GM19328 (cell line): ENCODE results near the gene ZNF189.
A peak's percentile ranks its signal among the peaks of the same experiment; 100 is the strongest.

ENCODE experiments used
- ATAC-seq: cut with Tn5 transposase; IDR thresholded peaks from one replicate; pipeline ENCODE4 v1.9.1; 2021; ENCODE audit warnings: mild to moderate bottlenecking, moderate library complexity; ENCODE audit not compliant: unreplicated experiment

Gene ZNF189

DNA sequence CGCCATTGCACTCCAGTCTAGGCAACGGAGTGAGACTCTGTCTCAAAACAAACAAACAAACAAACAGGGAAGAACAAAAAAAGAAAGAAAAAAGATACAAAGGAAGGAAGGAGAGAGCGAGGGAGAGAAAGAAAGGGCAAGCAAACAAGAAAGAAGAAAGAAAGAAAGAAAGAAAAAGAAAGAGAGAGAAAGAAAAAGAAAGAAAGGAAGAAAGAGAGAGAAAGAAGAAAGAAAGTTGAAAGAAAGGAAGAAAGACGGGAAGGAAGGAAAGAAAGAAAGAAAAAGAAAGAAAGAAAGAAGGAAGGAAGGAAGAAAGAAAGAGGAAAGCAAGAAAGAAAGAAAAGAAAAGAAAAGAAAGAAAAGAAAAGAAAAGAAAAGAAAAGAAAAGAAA is 50.0 kb downstream of the ZNF189 start:
- no peak for ATAC-seq

DNA sequence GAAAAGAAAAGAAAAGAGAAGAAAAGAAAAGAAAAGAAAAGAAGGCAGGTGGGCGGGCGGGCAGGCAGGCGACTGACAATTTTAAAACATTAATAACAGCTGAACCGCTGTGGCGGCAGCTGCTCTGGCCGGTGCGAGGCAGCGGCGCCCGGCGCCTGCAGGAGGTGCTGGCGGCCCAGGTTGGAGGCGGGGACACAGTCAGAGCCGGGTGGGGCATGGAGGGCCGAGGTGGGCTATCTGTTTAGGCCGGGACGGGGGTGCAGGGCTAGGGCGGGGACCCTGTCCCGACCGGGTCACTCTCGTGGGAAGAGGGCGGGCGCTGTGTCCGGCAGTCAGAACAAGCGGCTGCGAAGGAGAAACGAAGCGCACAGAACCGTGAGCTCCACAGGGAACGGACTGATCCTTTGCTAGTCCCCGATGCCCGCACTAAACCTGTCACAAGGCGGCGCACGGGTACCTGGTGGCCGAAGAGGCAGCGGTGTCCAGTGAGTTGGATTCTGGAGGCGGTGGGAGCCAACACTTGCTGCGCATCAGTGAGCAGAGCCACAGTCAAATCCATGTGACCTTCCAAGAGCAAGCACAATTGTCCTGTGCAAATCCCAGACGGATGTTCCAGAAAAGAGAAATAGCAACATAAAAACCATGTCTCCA is 50.5 kb downstream of the ZNF189 start:
- ATAC-seq, result peak; percentile 95

DNA sequence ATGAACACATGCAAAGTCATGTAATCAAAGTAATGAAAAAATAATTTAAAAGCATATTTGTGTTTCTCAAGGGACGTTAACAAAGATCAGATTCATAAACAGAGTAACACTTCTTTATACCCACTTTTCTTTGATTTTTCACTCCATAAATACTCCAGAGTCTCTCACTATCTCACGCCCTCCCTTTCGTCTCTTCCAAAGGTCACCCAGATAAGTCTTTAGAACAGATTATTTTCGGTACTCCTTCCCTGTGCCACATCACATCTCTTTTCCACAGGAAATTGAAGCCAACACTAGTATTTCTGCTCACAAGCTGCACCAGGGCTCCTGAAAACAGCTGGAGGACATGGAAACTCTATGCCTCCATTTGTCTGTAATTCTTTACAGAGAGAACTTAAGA is 52.3 kb downstream of the ZNF189 start:
- ATAC-seq, result no peak

DNA sequence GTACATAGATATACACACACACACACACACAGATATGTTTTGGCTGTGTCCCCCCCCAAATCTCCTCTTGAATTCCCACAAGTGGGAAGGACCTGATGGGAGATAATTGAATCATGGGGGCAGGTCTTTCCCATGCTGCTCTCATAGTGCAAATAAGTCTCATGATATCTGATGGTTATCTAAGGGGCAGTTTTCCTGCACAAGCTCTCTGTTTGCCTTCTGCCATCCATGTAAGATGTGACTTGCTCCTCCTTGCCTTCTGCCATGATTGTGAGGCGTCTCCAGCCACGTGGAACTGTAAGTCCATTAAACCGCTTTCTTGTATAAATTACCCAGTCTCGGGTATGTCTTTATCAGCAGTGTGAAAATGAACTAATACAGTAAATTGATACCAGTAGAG is 52.8 kb downstream of the ZNF189 start:
- no peak for ATAC-seq

DNA sequence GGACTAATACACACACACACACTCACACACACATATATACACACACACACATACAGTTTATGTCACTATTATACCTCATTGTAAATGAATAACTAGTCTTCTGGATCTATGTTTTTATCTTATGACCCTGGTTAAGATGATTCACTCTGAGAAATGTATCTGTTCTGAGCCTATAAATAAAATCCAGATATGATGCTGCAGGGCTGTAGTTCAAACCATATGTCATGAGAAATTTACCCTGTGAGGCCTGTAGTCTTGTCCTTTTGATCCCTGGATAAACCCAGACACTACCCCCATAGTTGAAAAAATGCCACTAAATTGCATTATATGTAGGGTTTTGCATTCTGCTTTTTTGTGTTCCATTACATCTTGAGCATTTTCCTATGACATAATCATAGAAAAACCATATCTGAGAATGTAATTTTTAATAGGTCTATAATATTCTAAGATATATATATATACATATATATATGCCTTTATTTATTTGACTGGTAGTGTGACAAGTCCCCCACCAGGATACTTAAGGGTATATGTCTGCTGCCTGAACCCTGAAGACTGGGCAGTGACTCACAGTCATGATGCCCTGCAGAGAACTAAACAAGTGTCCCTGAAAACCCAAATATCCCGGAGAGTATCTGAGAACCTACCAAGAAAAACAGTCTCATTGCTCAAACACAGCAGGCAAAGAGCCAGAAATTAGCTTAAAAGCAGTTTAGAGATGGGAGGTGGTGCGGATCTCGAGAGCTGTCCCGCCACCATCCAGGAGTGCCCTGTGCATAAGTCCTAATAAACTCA is 55.3 kb downstream of the ZNF189 start:
- no peak for ATAC-seq

DNA sequence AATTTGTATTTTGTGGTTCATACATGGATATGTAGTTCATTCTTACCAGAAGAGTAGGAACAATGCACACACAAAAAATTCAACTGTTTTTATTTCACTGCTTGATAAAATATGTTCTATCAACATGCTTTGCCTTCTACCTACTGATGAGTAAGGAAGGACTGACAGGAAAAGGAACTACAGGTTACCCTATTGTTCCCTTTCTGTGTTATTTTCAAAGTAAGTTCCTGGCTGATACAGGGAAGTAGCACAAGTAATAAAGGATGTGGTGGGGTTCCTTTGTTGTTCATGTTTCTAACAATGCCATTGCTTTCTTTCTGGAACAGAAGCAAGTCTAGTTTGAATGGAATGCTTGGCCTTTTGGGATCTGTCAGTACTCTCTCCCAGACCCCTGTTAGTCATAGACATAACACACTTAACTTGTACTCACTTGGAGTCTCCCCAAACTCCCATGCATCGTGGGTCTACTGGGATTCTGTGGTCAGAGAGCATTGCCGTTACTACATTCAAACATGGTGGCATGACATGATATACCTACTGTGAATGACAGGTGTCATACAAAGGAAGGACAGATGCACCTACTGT is 57.1 kb downstream of the ZNF189 start:
- ATAC-seq, result no peak

DNA sequence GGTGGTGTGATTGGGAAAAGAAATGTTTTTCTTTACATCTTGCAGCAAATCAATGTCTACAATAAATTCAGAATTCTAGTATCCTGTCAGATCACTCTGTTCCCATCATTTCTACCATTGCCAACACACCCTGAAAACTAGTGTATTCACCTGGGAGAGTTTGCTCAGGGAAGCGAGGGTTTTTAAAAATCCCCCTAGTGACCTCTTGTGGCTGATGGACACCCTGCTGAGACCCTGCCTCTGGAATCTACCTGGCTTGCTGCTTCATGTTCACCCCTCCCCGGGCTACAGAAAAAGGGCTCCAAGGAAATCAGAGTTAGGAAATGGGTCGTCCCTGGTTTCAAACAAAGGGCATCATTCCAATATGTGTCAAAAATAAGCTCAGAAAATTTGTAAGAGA is 58.4 kb downstream of the ZNF189 start:
- no peak for ATAC-seq

DNA sequence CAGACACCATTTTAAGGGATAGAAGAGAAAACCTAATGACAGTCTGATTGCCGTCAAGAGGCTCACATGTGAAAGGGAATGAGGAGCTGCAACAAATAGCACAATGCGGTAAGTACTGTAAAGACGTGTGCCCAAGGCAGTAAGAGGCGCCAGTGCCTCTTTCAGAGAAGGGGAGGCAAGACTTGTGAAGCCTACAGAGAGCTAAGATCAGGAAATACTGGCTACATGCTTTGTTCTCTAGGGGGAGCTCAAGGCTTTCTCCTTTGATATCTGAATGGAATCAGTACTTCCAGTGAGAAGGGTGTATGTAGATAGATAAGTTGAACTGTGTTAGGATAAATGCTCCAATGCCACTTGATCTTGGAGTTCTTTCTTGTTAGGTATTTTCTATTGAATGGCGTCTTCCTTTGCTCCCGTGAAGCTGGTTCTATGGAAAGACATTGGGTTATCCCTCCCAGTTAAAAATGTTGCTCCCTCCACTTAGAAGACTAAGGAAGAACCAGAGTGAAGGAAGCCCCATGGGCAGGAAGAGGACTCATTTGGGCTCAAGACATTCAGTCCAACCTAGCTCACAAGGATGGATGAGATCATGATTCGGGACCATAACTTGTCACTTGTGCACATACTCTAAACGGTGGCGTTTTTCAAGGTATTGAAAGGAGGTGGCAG is 60.4 kb downstream of the ZNF189 start:
- peak; percentile 94 for ATAC-seq
